GM21737 (cell line): ENCODE results near the gene OR51B5.
"Not testable (repeated sequence)": the region's sequence is repeated elsewhere in the genome, so short reads cannot be mapped to it uniquely, and the experiment has no call there.

Experiments
- ATAC-seq: cut with Tn5 transposase; IDR thresholded peaks from one replicate; pipeline ENCODE4 v1.9.1; 2021; ENCODE audit warnings: mild to moderate bottlenecking, moderate library complexity; ENCODE audit not compliant: unreplicated experiment

OR51B5 gene

GRCh38 chr11:5343474-5344335 is at the start of gene OR51B5:
OR51B5 (minus strand) TSS chr11:5343524; CDS start chr11:5343524, 0 bp downstream.
- no peak for ATAC-seq

DNA sequence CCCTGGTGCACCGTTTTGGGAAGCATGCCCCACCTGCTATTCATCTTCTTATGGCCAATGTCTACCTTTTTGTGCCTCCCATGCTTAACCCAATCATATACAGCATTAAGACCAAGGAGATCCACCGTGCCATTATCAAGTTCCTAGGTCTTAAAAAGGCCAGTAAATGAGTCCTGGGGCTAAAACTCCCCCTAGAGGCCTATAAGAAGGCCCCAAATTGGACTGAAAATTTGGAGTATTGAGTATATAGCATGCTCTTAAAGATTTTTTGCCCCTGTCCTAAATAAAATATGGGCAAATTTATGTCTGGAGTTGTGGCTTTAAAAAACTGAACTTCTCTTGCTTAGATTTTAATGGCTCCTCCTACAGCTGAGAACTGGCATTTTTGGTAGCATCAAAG is 46.9 kb upstream of the OR51B5 start:
- ATAC-seq = no peak

DNA sequence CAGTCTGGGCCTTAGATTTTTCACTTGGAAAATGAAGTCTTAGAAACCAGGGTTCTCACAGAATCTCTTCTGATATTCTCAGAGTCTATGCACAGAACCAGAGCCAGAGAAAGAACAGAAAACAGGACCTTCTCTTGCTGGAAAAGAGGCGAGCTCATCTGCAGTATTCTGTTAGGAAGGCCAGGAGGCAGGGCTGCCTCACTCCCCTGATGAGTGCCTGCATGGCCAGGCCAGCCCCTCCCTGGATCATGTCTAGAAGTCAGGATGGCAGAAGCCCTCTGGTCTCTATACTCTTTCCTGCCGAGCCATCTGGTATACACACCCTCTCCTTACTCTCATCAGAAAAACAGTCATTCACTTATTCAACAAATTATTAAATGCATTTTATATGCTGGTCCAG is 41.0 kb upstream of the OR51B5 start:
- no peak for ATAC-seq

DNA sequence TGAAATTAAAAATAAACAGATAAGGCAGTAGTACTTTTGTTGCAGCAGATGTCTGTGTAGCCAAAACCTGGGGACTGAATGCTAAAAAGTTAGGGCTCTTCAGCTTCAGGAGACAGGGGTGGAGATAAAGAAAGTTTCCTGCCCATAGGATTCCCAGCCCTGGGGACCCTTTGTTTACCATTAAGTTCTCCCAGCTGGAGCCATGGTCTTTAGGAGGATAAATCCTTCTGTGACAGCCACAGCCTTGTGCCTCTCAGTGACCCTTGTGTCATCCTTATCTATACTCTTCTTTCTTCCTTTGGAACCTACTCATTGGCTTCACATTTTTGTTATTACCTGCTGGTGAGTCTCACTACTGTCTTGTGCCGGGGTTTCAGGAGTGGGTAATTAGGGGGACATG is 40.3 kb upstream of the OR51B5 start, which contains the start of gene OR51M1:
TSS of gene OR51M1 (plus strand) at position 237 of the 400 bp plus-strand sequence. CDS start 5,587 bp downstream, outside the sequence.
- no peak for ATAC-seq

GRCh38 chr11:5380740-5381342 is 37.5 kb upstream of the OR51B5 start:
- peak; percentile 80 for ATAC-seq

- no peak for ATAC-seq
Measured at GRCh38 chr11:5369789-5370188, 26.5 kb upstream of the OR51B5 start.

- no peak for ATAC-seq
Measured at GRCh38 chr11:5368502-5369043, 25.2 kb upstream of the OR51B5 start.

DNA sequence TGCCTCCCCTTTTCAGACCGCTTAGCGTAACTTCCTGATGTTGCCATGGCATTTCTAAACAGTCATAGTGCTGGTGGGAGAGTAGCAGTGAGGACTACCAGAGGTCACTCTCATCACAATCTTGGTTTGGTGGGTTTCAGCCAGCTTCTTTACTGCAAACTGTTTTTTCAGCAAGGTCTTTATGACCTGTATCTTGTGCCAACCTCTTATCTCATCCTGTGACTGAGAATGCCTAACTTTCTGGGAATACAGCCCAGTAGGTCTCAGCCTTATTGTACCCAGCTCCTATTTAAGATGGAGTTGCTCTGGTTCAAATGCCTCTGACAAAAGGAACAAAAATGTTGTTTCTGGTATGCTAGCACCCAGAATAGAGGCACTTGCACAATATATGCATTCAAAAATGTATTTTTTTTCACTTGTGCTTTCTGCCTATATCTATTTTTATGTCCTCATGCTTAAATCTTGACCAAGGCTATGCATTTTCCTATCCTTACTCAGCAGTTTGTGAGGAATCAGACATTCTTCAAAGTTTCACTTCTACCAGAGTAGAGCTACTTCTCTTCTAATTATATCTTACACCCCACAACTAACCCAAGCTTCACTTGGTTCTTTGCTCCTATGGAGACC is 24.2 kb upstream of the OR51B5 start:
- no peak for ATAC-seq

DNA sequence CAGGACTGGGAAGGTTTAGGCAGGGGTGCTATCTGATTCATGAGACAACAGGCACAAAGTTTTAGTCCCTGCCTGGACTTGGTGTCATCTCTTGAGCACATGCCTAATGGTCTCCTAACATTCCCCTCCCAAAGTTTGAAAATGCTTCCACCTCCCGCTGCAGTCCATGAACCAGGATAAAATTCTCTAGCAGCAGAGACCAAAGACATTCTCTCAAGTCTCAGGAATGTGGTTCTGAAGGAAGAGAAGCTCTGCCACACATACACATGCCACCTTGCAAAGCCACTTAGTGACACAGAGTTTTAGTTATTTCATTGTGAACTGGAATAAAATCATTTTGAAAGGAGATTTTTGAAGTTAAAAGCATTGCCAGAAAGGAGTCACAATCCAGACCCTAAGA is 23.5 kb upstream of the OR51B5 start:
- ATAC-seq = no peak

GRCh38 chr11:5366365-5366764 is 23.0 kb upstream of the OR51B5 start:
- ATAC-seq = not testable (repeated sequence)

GRCh38 chr11:5364214-5364613 is 20.9 kb upstream of the OR51B5 start:
- no peak for ATAC-seq

GRCh38 chr11:5363679-5364078 is 20.4 kb upstream of the OR51B5 start:
- ATAC-seq = no peak

DNA sequence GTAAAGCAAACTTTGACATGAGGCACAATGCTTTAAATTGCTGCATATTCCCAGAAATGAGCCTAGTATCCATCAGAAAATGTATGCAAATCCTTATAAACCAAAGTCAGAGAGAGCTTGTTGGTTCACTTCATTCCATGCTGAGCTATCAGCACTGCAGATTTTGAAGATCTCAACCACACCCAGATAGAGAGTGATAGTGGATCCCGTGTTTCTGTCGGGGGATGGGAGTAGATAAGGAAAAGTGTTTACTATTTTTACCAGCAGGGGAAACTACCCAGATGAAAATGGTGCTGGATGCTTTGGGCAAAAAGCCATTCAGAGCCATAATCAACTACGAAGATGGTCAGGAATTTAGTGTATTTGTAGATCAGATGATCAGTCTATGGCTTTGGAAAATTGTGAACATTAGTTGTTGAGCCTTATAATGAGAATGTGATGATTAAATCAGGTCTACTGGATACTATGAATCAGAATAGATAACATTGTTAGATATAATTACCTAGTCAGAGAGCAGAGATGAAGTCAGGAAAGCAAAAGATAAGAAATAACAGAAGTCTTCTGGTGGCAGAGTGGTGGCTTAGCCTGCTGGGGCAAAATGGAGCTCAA is 18.8 kb upstream of the OR51B5 start:
- ATAC-seq = no peak

GRCh38 chr11:5356031-5356430 is 12.7 kb upstream of the OR51B5 start:
- not testable (repeated sequence) for ATAC-seq

DNA sequence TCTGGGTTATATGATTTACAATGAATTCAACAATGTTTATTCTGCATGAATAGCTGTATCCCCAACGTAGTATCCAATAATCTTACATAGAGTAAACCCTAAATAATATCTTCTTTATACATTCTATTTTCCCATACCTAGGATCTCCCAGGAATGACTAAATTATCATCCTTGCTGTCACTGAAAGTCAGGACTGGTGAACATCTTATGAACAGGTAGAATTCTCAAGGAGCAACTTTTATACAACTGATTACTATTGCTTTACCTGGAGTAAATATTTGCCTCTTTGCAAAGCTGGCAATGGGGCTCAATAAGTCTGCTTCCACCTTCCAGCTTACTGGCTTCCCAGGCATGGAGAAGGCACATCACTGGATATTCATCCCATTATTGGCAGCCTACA is 7.9 kb upstream of the OR51B5 start, which contains the start of gene OR51B6:
TSS of gene OR51B6 (plus strand) at position 301 of the 400 bp plus-strand sequence. CDS start at position 301, 0 bp downstream.
- no peak for ATAC-seq

- no peak for ATAC-seq
Measured at GRCh38 chr11:5349550-5349949, 6.2 kb upstream of the OR51B5 start.

- no peak for ATAC-seq
Measured at GRCh38 chr11:5348551-5349194, 5.3 kb upstream of the OR51B5 start.

- ATAC-seq = no peak
Measured at GRCh38 chr11:5345831-5346230, 2.5 kb upstream of the OR51B5 start.

GRCh38 chr11:5339771-5340322 is 3.5 kb downstream of the OR51B5 start:
- peak; percentile 80 for ATAC-seq

GRCh38 chr11:5337253-5337652 is 6.1 kb downstream of the OR51B5 start:
- not testable (repeated sequence) for ATAC-seq
